ENCODE data around the gene CDH22. TPM values are rescaled to one million over a fixed set of nuclear protein-coding genes. Genes with fewer than 3 reads are reported as not detected.

Gene CDH22
- total RNA-seq, 1 donor from 2014 or later, result 0.13 TPM

GRCh38 chr20:46257887-46258286 lies 50.4 kb downstream of the CDH22 start:
- H3K27me3 ChIP-seq, result peaks cover 55% of the 10 kb centered on the region
- no peak overlapping the region for H3K4me2 ChIP-seq
- no peaks in the 10 kb centered on the region for H3K4me1 ChIP-seq
- DNase-seq (ENCODE audit: low spot score), result no peak
- no peak overlapping the region for H3K27ac Mint-ChIP-seq
- H3K79me2 ChIP-seq (ENCODE audit: low read depth), result no peaks in the 10 kb centered on the region
- H4K20me1 ChIP-seq (ENCODE audit: low read depth), result peaks cover 3% of the 10 kb centered on the region
- no peaks in the 10 kb centered on the region for H3K36me3 ChIP-seq
- no peak overlapping the region for H3K4me3 ChIP-seq
- no peak overlapping the region for H3K9ac ChIP-seq
- no peaks in the 10 kb centered on the region for H3K9me3 Mint-ChIP-seq
- no peak overlapping the region for H3K4me3 Mint-ChIP-seq
- peaks cover 21% of the 10 kb centered on the region for H3K27me3 Mint-ChIP-seq (ENCODE audit: insufficient read depth, low read depth)
- TF ChIP-seq EZH2 (IDR thresholded peaks at IDR 0.05) (no peak), EZH2phosphoT487 (IDR thresholded peaks at IDR 0.05) (no peak)
- no peaks in the 10 kb centered on the region for H3K9me3 ChIP-seq (ENCODE audit: low read depth)
- peaks cover 3% of the 10 kb centered on the region for H3K4me1 Mint-ChIP-seq
- no peak overlapping the region for H2AFZ ChIP-seq (replicated peaks)
- H3F3A ChIP-seq (ENCODE audit: low read depth), result no peaks in the 10 kb centered on the region
- no peak overlapping the region for H3K27ac ChIP-seq
- no peaks in the 10 kb centered on the region for H3K36me3 Mint-ChIP-seq

DNA sequence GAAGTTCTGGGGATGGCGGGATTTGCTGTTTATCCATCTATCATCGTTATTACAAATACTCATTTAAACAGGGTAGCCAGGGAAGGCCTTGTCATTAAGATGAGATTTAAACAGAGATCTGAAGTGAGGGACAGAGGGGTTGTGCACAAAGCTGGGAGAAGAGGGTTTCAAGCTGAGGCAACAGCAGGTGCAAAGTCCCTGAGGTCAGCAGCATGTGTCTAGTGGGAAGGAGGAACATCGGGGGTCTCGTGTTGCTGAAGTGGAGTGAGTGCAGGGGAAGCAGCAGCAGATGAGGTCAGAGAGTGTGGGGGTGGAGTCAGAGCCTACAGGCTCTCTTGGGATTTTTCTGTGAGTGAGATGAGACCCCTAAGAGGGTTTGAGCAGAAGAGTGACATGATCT lies 52.0 kb downstream of the CDH22 start:
- no peak for DNase-seq (ENCODE audit: low spot score)
- no peaks in the 10 kb centered on the region for H3K36me3 ChIP-seq
- no peaks in the 10 kb centered on the region for H3K9me3 Mint-ChIP-seq

GRCh38 chr20:46255440-46256104 lies 52.7 kb downstream of the CDH22 start:
- Histone ChIP-seq H2AFZ (replicated peaks) (no peak overlapping the region), H3K9me3 (ENCODE audit: low read depth) (no peaks in the 10 kb centered on the region), H3F3A (ENCODE audit: low read depth) (peaks cover 4% of the 10 kb centered on the region), H3K36me3 (no peaks in the 10 kb centered on the region), H3K4me3 (no peak overlapping the region), H3K4me2 (no peak overlapping the region), H3K27me3 (peaks cover 74% of the 10 kb centered on the region), H3K9ac (no peak overlapping the region), H4K20me1 (ENCODE audit: low read depth) (peaks cover 22% of the 10 kb centered on the region), H3K4me1 (peaks cover 6% of the 10 kb centered on the region), H3K27ac (no peak overlapping the region), H3K79me2 (ENCODE audit: low read depth) (no peaks in the 10 kb centered on the region)
- Mint-ChIP-seq H3K9me3 (no peaks in the 10 kb centered on the region), H3K27me3 (ENCODE audit: insufficient read depth, low read depth) (peaks cover 31% of the 10 kb centered on the region), H3K36me3 (no peaks in the 10 kb centered on the region), H3K4me3 (no peak overlapping the region), H3K4me1 (peaks cover 2% of the 10 kb centered on the region), H3K27ac (no peak overlapping the region)
- TF ChIP-seq EZH2phosphoT487 (IDR thresholded peaks at IDR 0.05) (no peak), CTCF (IDR thresholded peaks at IDR 0.05) (no peak), EZH2 (IDR thresholded peaks at IDR 0.05) (no peak)
- DNase-seq (ENCODE audit: low spot score), result no peak

More for the DNA sequence above, 52.0 kb downstream of the CDH22 start:
- Histone ChIP-seq H2AFZ (replicated peaks) (no peak overlapping the region), H3K9me3 (ENCODE audit: low read depth) (no peaks in the 10 kb centered on the region), H3K9ac (no peak overlapping the region), H3K4me3 (no peak overlapping the region), H3K4me2 (no peak overlapping the region), H4K20me1 (ENCODE audit: low read depth) (peaks cover 15% of the 10 kb centered on the region), H3K27me3 (peaks cover 70% of the 10 kb centered on the region), H3K79me2 (ENCODE audit: low read depth) (no peaks in the 10 kb centered on the region), H3K4me1 (no peaks in the 10 kb centered on the region), H3F3A (ENCODE audit: low read depth) (peaks cover 4% of the 10 kb centered on the region), H3K27ac (no peak overlapping the region)
- no peaks in the 10 kb centered on the region for H3K4me1 Mint-ChIP-seq
- TF ChIP-seq EZH2phosphoT487 (IDR thresholded peaks at IDR 0.05), result no peak
- TF ChIP-seq CTCF (IDR thresholded peaks at IDR 0.05), result no peak
- no peak for TF ChIP-seq EZH2 (IDR thresholded peaks at IDR 0.05)
- no peaks in the 10 kb centered on the region for H3K36me3 Mint-ChIP-seq
- H3K4me3 Mint-ChIP-seq, result no peak overlapping the region
- H3K27ac Mint-ChIP-seq, result no peak overlapping the region
- peaks cover 30% of the 10 kb centered on the region for H3K27me3 Mint-ChIP-seq (ENCODE audit: insufficient read depth, low read depth)

DNA sequence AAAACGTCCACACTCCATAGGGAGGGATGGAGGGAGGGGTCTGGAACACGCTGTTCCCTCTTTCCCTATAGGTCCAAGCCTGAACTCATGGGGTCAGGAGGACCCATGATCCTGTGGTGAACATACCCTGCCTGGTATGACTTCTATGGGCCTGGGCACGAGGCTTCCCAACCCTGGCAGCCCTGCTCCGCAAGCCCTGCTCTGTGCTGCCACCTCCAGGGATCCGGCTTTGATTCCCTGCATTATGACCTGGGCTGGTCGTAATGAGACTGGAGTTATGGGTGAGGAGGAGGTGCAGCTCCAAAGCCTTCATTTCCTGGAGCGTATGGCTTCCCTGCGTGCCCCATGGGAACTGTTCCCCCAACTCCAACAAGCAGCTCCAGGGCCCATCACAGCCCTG lies 54.9 kb downstream of the CDH22 start:
- Histone ChIP-seq H3K4me1 (peaks cover 13% of the 10 kb centered on the region), H2AFZ (replicated peaks) (no peak overlapping the region), H3K9ac (no peak overlapping the region), H3K36me3 (no peaks in the 10 kb centered on the region), H3K4me3 (no peak overlapping the region), H3K27me3 (peaks cover 75% of the 10 kb centered on the region), H3K27ac (no peak overlapping the region), H3K4me2 (no peak overlapping the region), H3K9me3 (ENCODE audit: low read depth) (no peaks in the 10 kb centered on the region), H3F3A (ENCODE audit: low read depth) (peaks cover 11% of the 10 kb centered on the region), H3K79me2 (ENCODE audit: low read depth) (no peaks in the 10 kb centered on the region), H4K20me1 (ENCODE audit: low read depth) (peaks cover 27% of the 10 kb centered on the region)
- peaks cover 47% of the 10 kb centered on the region for H3K27me3 Mint-ChIP-seq (ENCODE audit: insufficient read depth, low read depth)
- TF ChIP-seq EZH2 (IDR thresholded peaks at IDR 0.05) (no peak), CTCF (IDR thresholded peaks at IDR 0.05) (peak; percentile 52)
- no peak overlapping the region for H3K27ac Mint-ChIP-seq
- peak; percentile 64 for DNase-seq (ENCODE audit: low spot score)
- H3K9me3 Mint-ChIP-seq, result no peaks in the 10 kb centered on the region
- H3K36me3 Mint-ChIP-seq, result no peaks in the 10 kb centered on the region
- peaks cover 8% of the 10 kb centered on the region for H3K4me1 Mint-ChIP-seq
- H3K4me3 Mint-ChIP-seq, result no peak overlapping the region
